ENCODE measurements around the gene DELE1. TPM values are rescaled to one million over a fixed set of nuclear protein-coding genes. Genes with fewer than 3 reads are reported as not detected.
A peak's percentile ranks its signal among the peaks of the same experiment; 100 is the strongest.

The DELE1 gene
- total RNA-seq, 2 donors from 2014 or later, result 69.2 to 69.4 TPM

- Histone ChIP-seq H3K27me3 (no peaks in the 10 kb centered on the region), H3K36me3 (no peaks in the 10 kb centered on the region), H3K9me3 (no peaks in the 10 kb centered on the region), H3K9ac (ENCODE audit: low read depth in 2 of 2, low read length in 2 of 2) (no peak overlapping the region), H3K4me1 (peaks cover under 1% of the 10 kb centered on the region), H3K27ac (no peak overlapping the region), H3K4me3 (no peak overlapping the region)
- DNase-seq, result no peak
- no peak for TF ChIP-seq CTCF (IDR thresholded peaks at IDR 0.05)
- intact Hi-C loops (cut with DNase I), result loop anchor here (10.0 kb wide), 1 partner anchor 150 kb away; no protein-coding TSS in a partner anchor
These were observed 41.4 kb downstream of the DELE1 start for GRCh38 chr5:141965071-141965470.

- no peak for DNase-seq
- no peaks in the 10 kb centered on the region for H3K9me3 ChIP-seq
- intact Hi-C loops (cut with DNase I), result loop anchor here (10.0 kb wide), 1 partner anchor 152 kb away; no protein-coding TSS in a partner anchor
- H3K4me3 ChIP-seq, result no peak overlapping the region
- H3K27ac ChIP-seq, result no peak overlapping the region
- no peak overlapping the region for H3K9ac ChIP-seq (ENCODE audit: low read depth in 2 of 2, low read length in 2 of 2)
- TF ChIP-seq CTCF (IDR thresholded peaks at IDR 0.05), result no peak
- no peaks in the 10 kb centered on the region for H3K36me3 ChIP-seq
- H3K27me3 ChIP-seq, result no peaks in the 10 kb centered on the region
- H3K4me1 ChIP-seq, result peaks cover 3% of the 10 kb centered on the region
These were observed 42.7 kb downstream of the DELE1 start for GRCh38 chr5:141966275-141966962.

- DNase-seq, result no peak
- TF ChIP-seq CTCF (IDR thresholded peaks at IDR 0.05), result no peak
- Histone ChIP-seq H3K36me3 (no peaks in the 10 kb centered on the region), H3K9me3 (no peaks in the 10 kb centered on the region), H3K4me1 (peaks cover 3% of the 10 kb centered on the region), H3K27me3 (no peaks in the 10 kb centered on the region), H3K9ac (ENCODE audit: low read depth in 2 of 2, low read length in 2 of 2) (no peak overlapping the region), H3K27ac (no peak overlapping the region), H3K4me3 (no peak overlapping the region)
- intact Hi-C loops (cut with DNase I), result loop anchor here (10.0 kb wide), 1 partner anchor 152 kb away; no protein-coding TSS in a partner anchor
These were observed 43.3 kb downstream of the DELE1 start for GRCh38 chr5:141966963-141967333.

- Histone ChIP-seq H3K4me1 (peaks cover 3% of the 10 kb centered on the region), H3K9ac (ENCODE audit: low read depth in 2 of 2, low read length in 2 of 2) (peak within 1 kb of the TSS; percentile 98 to 100), H3K4me3 (peak within 1 kb of the TSS; percentile 62), H3K27ac (peak within 1 kb of the TSS; percentile 95), H3K9me3 (no peaks in the 10 kb centered on the region), H3K27me3 (no peaks in the 10 kb centered on the region), H3K36me3 (peaks cover 5% of the 10 kb centered on the region)
- peak; percentile 95 for DNase-seq
- TF ChIP-seq CTCF (IDR thresholded peaks at IDR 0.05), result peak; percentile 98
- intact Hi-C loops (cut with DNase I), result loop anchor here (10.0 kb wide), 1 partner anchor 154 kb away; no protein-coding TSS in a partner anchor
These were observed 45.4 kb downstream of the DELE1 start, which contains the start of gene RNF14 for GRCh38 chr5:141968914-141969608. Gene RNF14, plus strand, starts transcription at chr5:141969105. Its CDS starts 4,484 bp downstream, at chr5:141973589.

GRCh38 chr5:141969783-141970771, 46.4 kb downstream of the DELE1 start:
- TF ChIP-seq CTCF (IDR thresholded peaks at IDR 0.05), result no peak
- intact Hi-C loops (cut with DNase I), result loop anchor here (10.0 kb wide), 1 partner anchor 155 kb away; no protein-coding TSS in a partner anchor
- H3K27me3 ChIP-seq, result no peaks in the 10 kb centered on the region
- H3K4me1 ChIP-seq, result peaks cover 3% of the 10 kb centered on the region
- peak overlapping the region; percentile 95 for H3K27ac ChIP-seq
- peaks cover 5% of the 10 kb centered on the region for H3K36me3 ChIP-seq
- no peaks in the 10 kb centered on the region for H3K9me3 ChIP-seq
- peak overlapping the region; percentile 98 to 100 for H3K9ac ChIP-seq (ENCODE audit: low read depth in 2 of 2, low read length in 2 of 2)
- H3K4me3 ChIP-seq, result peak overlapping the region; percentile 62
- no peak for DNase-seq

Data from colonic mucosa (tissue), 4 donors.